Suprapubic skin (tissue), 4 donors: ENCODE results near the gene COL20A1. TPM values are rescaled to one million over a fixed set of nuclear protein-coding genes. Genes with fewer than 3 reads are reported as not detected.

ENCODE experiments used
- DNase-seq, 2 donors: peaks; one replicate each; pipeline ENCODE4 v3.0.0-alpha.2; 2019; ENCODE audit warnings: low spot score in 2 of 2
- H3K27ac ChIP-seq: fragments of 200-600 bp; sonication (generic); one replicate; pipeline ENCODE4 v1.5.1; 2019
- H3K27me3 ChIP-seq: fragments of 200-600 bp; sonication (generic); one replicate; pipeline ENCODE4 v1.5.1; 2019
- H3K36me3 ChIP-seq: fragments of 200-600 bp; sonication (generic); one replicate; pipeline ENCODE4 v1.5.1; 2019
- H3K4me1 ChIP-seq: fragments of 200-600 bp; sonication (generic); one replicate; pipeline ENCODE4 v1.5.1; 2019
- H3K4me3 ChIP-seq: fragments of 200-600 bp; sonication (generic); one replicate; pipeline ENCODE4 v1.5.1; 2019; ENCODE audit warnings: mild to moderate bottlenecking
- H3K9me3 ChIP-seq: fragments of 200-600 bp; sonication (generic); one replicate; pipeline ENCODE4 v1.5.1; 2019
- CTCF ChIP-seq, 2 donors: fragments of 200-600 bp in 1 of 2; fragments of 450-650 bp in 1 of 2; sonication (generic) in 1 of 2; IDR thresholded peaks; one replicate each; pipeline ENCODE4 v1.5.1; 2016 to 2019; ENCODE audit warnings: antibody characterized with exemption in 2 of 2, mild to moderate bottlenecking in 1 of 2, moderate library complexity in 1 of 2
- EP300 ChIP-seq: sonication (generic); formaldehyde crosslinking; IDR thresholded peaks from one replicate; pipeline ENCODE4 v1.6.1; 2017; ENCODE audit warnings: antibody characterized with exemption
- POLR2A ChIP-seq, 2 donors: fragments of 450-650 bp; IDR thresholded peaks; one replicate each; pipeline ENCODE4 v1.6.1; 2017; ENCODE audit warnings: antibody characterized with exemption in 2 of 2, mild to moderate bottlenecking in 2 of 2, moderate library complexity in 2 of 2
- POLR2AphosphoS5 ChIP-seq, 3 donors: sonication (generic); formaldehyde crosslinking; IDR thresholded peaks; one replicate each; pipeline ENCODE4 v1.6.1; 2017; ENCODE audit warnings: antibody characterized with exemption in 3 of 3
- WGBS: methylation state at CpG from one replicate; pipeline ENCODE4 v1.1.5; 2018; 5-methylcytosine and 5-hydroxymethylcytosine counted together
- total RNA-seq, 4 donors: library from RNA; depleted of rRNA; stranded (reverse); fragments of >200 nt; gene quantifications; one replicate each; pipeline ENCODE4 v1.1.0, GENCODE V29; 2016

The COL20A1 gene
- total RNA-seq, 4 donors from 2014 or later: not detected

- Histone ChIP-seq H3K4me3 (no peak overlapping the region), H3K4me1 (no peaks in the 10 kb centered on the region), H3K27ac (no peak overlapping the region), H3K36me3 (no peaks in the 10 kb centered on the region), H3K9me3 (no peaks in the 10 kb centered on the region), H3K27me3 (peaks cover 61% of the 10 kb centered on the region)
- TF ChIP-seq CTCF (IDR thresholded peaks at IDR 0.05) (no peak), POLR2A (IDR thresholded peaks at IDR 0.05) (no peak), POLR2AphosphoS5 (IDR thresholded peaks at IDR 0.05) (no peak), EP300 (no peak)
- WGBS: 77% methylated on average over 7 of the region's 31 CpGs
- peak in 1 of 2 donors; percentile 54 for DNase-seq
These were observed 22.9 kb downstream of the COL20A1 start for GRCh38 chr20:63315731-63316491.

- no peaks in the 10 kb centered on the region for H3K4me1 ChIP-seq
- H3K27ac ChIP-seq: no peak overlapping the region
- no peak for DNase-seq
- WGBS: 80% methylated on average over 14 of the region's 14 CpGs
- TF ChIP-seq CTCF (IDR thresholded peaks at IDR 0.05) (no peak), POLR2A (IDR thresholded peaks at IDR 0.05) (no peak), EP300 (no peak), POLR2AphosphoS5 (IDR thresholded peaks at IDR 0.05) (no peak)
- H3K27me3 ChIP-seq: peaks cover 62% of the 10 kb centered on the region
- H3K36me3 ChIP-seq: no peaks in the 10 kb centered on the region
- no peak overlapping the region for H3K4me3 ChIP-seq
- no peaks in the 10 kb centered on the region for H3K9me3 ChIP-seq
These were observed 23.5 kb downstream of the COL20A1 start for GRCh38 chr20:63316502-63316921.

GRCh38 chr20:63317061-63317460, 24.1 kb downstream of the COL20A1 start:
- peaks cover 62% of the 10 kb centered on the region for H3K27me3 ChIP-seq
- no peaks in the 10 kb centered on the region for H3K4me1 ChIP-seq
- H3K36me3 ChIP-seq: no peaks in the 10 kb centered on the region
- no peak for DNase-seq
- TF ChIP-seq POLR2AphosphoS5 (IDR thresholded peaks at IDR 0.05) (no peak), CTCF (IDR thresholded peaks at IDR 0.05) (no peak), POLR2A (IDR thresholded peaks at IDR 0.05) (no peak), EP300 (no peak)
- H3K4me3 ChIP-seq: no peak overlapping the region
- 84% methylated on average over 6 of the region's 6 CpGs for WGBS
- no peaks in the 10 kb centered on the region for H3K9me3 ChIP-seq
- no peak overlapping the region for H3K27ac ChIP-seq

- Histone ChIP-seq H3K9me3 (no peaks in the 10 kb centered on the region), H3K27me3 (peaks cover 64% of the 10 kb centered on the region), H3K4me3 (no peak overlapping the region), H3K27ac (no peak overlapping the region), H3K4me1 (no peaks in the 10 kb centered on the region), H3K36me3 (no peaks in the 10 kb centered on the region)
- no peak for DNase-seq
- 76% methylated on average over 12 of the region's 18 CpGs for WGBS
- TF ChIP-seq POLR2AphosphoS5 (IDR thresholded peaks at IDR 0.05) (no peak), EP300 (no peak), POLR2A (IDR thresholded peaks at IDR 0.05) (no peak), CTCF (IDR thresholded peaks at IDR 0.05) (no peak)
These were observed 24.8 kb downstream of the COL20A1 start for GRCh38 chr20:63317601-63318291.
